Measurements from ENCODE around the gene NFYC.

NFYC gene

DNA sequence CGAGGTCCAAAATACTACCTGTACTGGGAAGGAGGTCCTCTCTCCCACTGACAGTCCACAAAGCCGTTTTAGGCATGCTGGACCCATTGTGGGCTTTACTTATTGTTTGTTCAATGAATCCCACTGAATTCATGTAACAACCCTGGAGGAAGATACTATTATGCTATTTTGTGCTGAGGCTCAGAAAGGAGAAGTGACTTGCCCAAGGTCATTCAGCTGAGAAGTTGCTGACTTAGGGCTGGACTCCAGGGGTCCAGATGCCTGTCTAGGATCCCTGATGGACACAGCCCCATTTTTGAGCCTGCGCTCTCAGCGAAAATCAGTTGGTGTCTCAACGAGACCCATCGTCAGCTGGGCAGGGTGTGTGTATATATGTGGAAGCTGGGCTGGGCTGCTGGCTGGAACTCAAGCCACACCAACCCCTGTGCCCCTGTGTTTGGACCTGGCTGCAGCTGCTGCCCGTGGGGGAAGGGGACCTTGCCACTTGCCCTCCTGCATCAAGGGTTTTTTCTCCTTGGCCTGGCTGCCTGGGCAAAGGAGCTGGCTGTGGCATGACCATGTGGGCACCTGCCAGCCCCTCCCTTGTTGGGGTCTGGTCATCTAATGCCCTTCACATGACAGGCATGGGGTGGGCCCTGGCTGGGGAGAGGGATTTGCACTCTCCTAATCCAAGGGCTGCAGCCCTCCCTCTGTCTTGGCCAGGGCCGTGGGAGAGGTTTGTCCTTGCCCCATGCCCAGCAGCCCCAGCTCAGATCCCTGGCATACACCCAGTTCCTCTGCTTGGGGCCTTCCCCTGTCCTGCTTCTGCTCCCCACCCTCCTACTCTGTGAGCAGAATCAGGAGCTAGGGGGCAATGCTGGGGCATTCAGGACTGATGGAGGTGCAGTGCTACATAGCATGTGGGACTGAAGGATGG lies 107.1 kb downstream of the NFYC start:
- DNase-seq = no peak

DNA sequence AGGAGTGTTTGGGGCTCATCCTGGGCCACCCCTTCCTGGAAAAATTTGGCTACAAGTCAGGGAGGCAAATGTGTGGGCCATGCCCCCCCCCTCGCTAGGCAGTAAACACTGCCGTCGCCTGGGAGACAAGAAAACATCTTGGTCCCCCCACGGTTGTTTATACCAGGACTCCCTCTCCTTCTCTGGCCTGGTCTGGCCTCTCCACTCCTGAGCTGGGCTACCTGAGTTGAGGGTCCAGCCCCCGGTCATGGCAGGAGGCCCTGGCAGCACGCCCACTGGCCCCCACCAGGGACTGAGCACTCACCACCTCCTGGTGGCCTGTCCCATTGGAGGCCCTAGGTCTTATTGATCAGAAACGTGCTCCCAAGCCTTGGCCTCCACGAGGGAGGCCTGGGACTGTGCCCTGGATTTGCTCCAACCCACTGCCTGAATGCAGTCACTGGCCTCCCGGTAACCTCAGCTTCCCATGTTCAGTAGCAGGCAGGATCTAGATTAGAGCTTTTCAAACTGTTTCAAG lies 107.9 kb downstream of the NFYC start:
- DNase-seq = no peak

DNA sequence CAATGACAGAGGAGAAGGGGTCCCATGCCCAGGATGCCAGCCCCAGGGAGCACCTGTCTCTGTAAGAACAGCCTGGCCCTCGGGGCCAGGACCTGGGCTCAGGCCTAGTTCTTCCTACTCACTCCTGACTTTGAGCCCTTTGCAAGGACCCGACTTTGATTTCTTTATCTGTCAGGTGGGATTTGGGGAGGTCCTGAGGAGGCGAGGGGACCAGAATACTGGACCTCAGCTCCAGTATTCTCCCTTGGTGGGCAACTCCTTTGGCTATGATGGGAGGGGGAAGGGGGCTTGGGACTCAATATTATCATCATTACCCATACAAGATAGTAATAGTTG lies 110.2 kb downstream of the NFYC start:
- DNase-seq = no peak

DNA sequence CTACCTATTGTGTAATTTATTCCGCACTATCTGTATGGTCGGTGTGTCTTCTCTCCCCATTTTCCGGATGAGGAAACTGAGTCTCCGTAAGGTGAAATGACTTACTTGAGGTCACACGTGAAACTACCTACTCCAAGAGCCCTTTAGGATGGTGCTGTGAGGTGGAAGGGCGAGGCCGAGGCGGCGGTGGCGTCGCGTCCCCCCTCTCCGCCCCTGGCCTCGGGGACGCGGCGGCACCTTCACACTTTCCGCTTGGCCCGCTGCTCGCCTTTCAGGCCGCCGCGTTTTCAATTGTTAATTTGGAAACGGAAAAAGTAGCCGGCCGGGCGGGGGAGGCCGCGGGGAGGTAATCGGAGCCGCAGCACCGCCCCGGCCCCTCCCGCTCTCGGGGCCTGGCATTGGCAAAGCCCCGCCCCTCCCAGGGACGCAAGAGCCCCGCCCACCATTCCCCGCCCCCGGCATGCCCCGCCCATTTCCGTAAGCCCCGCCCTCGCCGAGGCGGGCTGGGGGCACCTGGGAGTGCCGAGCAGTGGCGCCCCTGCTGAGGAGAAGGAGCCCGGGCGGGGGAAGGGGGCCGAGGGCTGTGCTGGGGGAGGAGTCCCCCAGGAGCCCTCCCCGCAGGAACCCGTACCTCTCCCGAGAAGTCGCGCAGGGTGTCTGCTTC lies 110.7 kb downstream of the NFYC start:
- no peak for DNase-seq

DNA sequence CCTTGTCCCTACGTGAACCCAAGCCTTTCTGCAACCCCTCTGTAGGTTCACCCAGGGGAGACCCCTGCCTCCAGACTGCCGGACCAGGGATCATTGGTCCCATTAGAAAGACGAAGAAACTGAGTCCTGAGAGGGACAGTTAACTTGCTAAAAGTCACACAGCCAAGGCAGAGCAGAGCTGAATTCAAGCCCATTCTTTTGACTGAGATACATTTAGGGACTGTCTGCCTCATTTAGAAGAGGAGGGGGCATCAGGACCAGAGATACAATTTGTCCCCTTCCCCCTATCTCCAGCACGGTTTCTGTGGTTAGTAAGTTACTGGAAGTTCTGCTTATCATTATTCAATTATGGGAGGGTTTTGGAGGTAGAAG lies 111.2 kb downstream of the NFYC start:
- DNase-seq = no peak

DNA sequence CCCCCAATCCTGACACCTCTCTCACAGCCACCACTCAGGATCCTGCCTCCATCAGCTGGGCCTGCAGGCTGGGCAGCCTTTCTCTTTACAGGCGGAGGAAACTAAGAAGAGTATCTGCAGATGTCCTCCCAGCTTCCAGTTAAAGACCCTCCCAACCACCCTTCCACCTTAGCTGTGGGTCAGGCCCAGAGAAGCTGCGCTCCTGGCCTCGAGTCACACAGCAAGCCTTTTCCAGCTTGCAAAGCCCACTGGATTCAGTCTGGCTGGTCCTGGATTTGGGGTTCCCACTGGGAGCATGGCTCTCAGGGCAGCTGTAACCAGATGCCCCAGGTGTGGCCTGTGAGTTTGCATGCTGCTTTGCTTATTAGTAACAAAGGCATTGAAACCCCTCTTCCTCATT lies 111.9 kb downstream of the NFYC start:
- DNase-seq = no peak

DNA sequence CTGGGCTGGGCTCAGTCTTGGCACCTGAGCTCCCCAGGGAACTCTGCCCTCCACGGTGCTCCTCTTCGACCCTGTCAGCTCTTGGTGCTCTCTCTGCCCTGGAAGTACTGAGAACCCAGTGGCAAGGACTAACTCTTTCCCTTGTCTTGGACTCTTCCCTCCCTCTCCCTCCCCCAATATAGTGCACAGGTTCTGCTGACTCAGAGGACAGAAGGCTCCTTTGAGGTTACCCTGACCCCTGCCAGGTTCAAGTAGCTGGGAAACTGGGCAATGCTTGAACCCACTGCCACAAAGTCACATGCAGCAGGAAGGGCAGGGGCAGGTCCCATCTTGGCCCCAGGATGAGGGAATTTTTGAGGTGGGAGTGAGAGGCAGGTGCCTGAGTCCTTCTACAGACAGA lies 112.4 kb downstream of the NFYC start:
- no peak for DNase-seq

DNA sequence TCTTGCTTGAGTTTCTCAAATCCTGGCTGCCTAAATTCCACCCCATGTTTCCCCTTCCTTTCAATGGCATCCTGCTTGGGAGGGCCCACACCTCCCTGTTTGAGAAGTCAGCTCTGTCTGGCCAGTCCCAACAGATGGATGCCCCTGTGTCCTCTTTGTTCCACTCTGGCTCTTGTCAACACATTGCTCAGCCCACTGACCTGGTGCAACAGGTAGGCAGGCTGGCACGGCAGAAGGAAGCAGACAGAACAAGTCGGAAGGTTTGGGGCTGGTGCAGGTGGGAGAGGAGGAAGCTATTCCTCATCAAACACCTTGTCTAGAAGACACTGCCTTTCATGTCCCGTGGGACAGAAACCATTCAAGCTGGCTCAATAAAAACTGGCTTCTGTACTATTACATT lies 114.7 kb downstream of the NFYC start:
- DNase-seq = no peak

DNA sequence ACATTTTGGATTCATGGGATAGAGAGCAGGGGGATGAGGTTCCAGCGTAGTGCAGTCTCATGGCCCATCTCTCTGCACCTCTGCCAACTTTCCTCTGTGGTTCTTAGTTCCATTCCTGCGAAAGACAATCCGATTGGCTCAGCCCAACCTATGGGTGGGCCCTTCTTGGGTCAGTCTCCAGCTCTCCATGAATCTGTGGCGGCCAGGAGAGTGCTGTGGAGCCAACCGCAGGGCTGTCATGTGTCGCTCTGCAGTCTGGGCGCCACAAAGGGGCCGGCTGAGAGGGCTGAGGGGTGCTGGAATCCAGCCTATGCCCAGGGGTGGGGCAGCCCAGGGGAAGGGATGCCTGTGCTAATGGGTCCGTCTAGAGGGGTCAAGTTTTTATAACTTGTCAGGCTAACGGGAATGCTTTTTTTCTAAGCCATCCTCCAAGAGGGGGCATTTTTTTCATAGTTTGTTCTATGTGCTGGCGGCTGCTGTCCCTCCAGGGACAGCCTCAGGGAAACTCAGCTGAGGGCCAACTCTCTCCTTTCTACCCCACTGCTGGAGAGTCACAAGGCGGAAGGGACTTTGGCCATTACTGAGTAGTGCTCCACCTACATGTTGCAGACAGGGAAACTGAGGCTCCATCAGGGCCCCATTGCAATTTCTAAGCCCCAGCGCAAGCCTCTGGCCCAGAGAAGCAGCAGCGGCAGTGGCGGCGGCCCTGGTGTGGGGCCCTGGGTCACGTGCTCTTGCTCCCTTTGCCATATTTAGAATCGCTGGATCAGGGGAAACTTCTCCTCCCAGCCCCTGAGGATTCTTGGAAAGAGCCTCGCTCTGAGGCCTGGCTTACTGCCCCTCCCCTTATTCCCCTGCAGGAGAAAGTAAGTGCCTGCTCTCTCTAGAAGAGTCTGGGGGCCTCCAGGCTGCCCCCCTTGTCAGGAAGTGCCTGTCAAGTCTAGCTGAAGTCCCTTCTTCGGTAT lies 115.5 kb downstream of the NFYC start:
- no peak for DNase-seq

DNA sequence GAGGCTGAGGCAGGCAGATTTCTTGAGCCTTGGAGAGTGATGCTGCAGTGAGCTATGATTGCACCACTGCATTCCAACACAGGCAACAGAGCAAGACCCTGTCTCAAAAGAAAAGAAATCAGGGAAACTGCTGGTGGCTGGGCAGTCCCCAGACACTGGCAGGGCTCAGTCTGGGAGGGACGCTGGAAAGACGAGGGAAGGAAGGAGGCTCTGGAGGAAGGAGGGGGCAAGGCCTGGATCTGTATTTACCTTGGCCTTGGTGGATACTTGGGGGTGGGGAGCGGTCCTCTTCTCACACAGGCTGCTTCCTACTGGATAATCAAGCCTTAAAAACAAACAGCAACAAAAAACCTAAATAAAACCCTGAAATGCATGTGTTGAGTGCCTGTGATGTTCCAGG lies 116.5 kb downstream of the NFYC start:
- DNase-seq = no peak

DNA sequence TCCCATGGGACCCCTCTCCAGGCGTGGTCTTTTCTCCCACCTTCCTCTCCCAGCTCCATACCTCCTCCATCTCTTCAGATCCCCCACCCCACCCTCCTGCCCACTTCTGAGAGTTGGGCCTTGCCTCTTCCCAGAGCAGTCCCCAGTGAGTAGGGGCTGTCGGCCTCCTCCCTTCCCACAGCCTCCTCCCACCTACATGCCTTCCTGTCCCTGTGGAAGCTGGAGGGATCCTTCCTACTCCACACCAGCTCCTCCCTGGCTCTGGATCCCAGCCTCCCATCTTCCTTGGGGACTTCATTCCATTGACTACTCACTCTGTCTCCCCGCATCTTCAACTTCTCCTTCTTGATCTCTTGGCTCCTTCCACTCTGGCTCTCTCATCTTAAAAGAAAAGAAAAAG lies 116.9 kb downstream of the NFYC start:
- DNase-seq = no peak

DNA sequence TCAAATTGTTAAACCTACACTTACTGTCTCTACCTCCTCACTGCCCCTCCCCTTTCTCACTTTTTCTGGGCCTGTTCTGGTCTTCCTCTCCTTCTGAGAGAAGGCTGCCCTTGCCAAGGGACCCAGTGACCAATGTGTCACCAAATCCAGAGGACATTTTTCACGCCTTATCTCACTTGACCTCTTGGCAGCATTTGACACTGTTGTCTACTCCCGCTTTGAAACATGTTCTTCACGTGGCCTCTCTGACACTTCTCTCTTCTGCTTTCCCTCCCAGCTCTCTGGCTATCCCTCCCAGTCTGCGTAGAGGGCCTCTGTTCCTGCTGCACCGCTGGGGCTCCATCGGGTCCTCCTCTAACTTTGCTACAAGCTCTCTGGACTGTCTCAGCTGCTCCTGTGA lies 117.4 kb downstream of the NFYC start:
- no peak for DNase-seq

DNA sequence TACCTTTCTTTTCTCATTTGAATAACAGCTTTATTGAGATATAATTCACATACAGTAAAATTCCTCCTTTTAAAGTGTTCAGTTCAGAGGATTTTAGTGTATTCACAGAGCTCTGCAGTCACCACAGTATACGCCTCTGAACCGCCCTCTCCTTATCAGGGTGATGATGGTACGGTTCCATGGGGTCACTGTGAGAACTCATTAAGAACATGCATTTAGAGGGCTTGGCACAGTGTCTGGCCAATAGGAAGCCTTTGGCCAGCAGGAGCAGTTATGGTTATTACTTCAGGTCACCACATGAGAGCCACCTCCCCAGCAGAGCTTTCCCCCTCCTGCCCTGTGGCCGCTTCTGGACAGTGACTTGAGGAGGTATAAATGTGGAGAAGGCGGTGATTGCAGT lies 119.4 kb downstream of the NFYC start:
- no peak for DNase-seq

DNA sequence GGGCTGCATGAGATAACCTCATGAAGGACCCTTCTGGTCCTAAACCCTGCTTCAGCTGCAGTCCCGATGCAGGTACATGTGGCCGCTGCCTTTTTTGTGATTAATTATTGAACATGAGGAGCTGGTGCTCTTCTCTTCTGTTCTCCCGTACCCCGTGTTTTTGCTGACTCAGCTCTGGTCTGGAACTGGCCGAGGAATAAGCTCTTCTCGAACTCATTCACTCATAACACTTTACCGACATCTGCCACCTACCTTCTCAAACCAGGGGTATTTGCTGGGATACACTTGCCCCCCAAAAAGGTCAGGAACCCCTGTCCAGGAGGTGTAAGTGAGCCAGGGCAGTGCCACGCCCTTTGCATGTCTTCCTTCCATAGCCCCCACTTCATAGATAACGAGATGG lies 123.9 kb downstream of the NFYC start:
- DNase-seq = no peak

DNA sequence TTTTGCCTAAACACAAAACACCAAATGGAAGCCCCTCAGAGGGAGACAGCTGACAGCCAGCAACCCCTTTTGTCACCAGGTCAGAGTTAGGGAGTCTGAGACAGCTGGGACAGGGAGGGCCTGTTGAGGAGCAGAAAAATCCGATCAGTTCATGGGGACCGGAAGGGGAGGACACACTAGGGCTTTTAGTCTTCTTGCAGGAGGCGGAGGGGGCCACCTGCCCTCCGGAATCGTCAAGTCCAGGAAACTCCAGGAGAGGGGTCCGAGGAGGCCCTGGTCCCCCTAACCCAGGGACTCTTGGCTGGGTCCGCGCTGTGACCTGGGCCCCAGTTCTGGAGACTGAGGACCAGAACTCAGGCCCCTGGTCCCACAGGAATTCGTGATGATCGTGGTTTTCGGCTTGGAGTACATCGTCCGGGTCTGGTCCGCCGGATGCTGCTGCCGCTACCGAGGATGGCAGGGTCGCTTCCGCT lies 126.3 kb downstream of the NFYC start:
- no peak for DNase-seq

DNA sequence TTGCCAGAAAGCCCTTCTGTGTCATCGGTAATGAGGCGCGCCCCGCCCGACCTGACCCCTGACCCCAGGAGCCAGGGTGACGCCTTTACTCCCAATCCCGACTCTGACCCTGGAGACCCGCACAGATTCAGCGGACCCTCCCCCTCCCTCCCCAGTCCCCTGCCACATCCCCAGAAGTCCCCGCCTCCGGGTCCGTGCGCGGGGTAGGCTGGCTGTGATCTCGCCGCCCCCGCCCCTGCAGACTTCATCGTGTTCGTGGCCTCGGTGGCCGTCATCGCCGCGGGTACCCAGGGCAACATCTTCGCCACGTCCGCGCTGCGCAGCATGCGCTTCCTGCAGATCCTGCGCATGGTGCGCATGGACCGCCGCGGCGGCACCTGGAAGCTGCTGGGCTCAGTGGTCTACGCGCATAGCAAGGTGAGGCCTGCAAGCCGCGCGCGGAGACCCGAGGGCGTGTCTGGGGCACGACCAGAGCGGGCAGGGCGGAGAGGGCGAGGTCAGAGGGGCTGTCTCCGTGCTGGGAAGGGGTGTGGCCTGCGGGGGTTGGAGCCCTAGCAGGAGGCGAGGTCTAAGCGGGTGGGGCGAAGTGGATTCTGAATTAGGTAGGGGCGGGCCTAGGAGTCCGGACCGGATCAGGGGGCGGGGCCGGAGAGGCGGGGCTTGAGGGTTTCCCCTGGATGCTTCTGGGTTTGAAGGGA lies 126.9 kb downstream of the NFYC start:
- DNase-seq = no peak

DNA sequence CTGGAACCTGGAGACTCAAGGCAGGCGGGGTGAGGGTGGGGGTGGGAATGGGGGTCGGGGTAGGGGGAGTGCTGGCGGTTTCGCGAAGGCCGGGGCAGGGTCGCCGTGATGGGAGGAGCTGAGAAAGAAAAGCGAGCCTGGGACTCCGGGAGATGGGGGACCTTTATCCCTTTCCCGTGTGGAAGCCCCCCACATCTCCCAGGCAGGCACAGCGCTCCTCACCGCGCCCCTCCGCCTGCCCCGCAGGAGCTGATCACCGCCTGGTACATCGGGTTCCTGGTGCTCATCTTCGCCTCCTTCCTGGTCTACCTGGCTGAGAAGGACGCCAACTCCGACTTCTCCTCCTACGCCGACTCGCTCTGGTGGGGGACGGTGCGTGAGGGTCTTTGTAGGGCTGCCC lies 127.6 kb downstream of the NFYC start:
- DNase-seq = no peak

DNA sequence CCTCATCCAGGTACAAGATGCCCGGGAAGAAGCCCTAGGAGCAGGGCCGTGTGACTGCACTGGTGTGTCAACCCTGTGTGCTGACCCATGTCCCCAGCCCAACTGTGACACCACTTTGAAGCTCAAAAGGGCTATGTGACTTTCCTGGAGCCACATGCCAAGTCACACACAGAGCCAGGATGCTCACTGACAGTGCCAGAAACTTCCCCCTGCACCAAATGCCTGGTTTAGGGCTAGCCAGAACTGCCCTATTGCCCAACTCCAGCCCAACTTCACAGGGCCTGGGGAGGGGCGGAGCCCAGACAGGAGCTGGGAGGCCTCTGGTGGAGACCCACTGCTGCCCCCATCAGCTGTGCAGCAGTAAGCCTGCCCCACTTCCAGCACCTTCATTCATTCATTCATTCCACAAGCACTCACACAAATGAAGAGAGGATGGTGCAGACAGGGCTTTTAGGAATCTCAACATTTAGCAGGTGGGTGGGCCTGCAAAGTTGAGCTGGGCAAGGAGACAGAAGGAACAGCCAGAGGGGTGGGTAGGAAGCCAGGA lies 128.8 kb downstream of the NFYC start:
- DNase-seq = no peak

Measured in NCI-H187 treated with DMSO at 0.1 percent for 48 hours (cell line).